ENCODE data around the gene ERVV-1.
"Not testable (repeated sequence)": the region's sequence is repeated elsewhere in the genome, so short reads cannot be mapped to it uniquely, and the experiment has no call there.

Gene ERVV-1

GRCh38 chr19:53013621-53014020, at the start of gene ERVV-1:
ERVV-1 (plus strand) TSS chr19:53013921; CDS start chr19:53014091, 170 bp downstream.
- DNase-seq: no peak

GRCh38 chr19:52967772-52968171, 45.9 kb upstream of the ERVV-1 start:
- DNase-seq: no peak

- no peak for DNase-seq
Measured at GRCh38 chr19:52981329-52981728, 32.4 kb upstream of the ERVV-1 start.

GRCh38 chr19:52983167-52983566, 30.6 kb upstream of the ERVV-1 start:
- not testable (repeated sequence) for DNase-seq

- no peak for DNase-seq
Measured at GRCh38 chr19:52987221-52987620, 26.5 kb upstream of the ERVV-1 start.

- no peak for DNase-seq
Measured at GRCh38 chr19:52988506-52988905, 25.2 kb upstream of the ERVV-1 start.

GRCh38 chr19:52990759-52991418, 22.8 kb upstream of the ERVV-1 start:
- DNase-seq: no peak

- DNase-seq: no peak
Measured at GRCh38 chr19:52991484-52991883, 22.2 kb upstream of the ERVV-1 start.

- DNase-seq: no peak
Measured at GRCh38 chr19:52992109-52993004, 21.4 kb upstream of the ERVV-1 start.

GRCh38 chr19:52993342-52994178, 20.2 kb upstream of the ERVV-1 start:
- peak; percentile 68 for DNase-seq

GRCh38 chr19:52995711-52996110, 18.0 kb upstream of the ERVV-1 start:
- no peak for DNase-seq

GRCh38 chr19:52997975-52998374, 15.7 kb upstream of the ERVV-1 start:
- DNase-seq: no peak

GRCh38 chr19:53002479-53002878, 11.2 kb upstream of the ERVV-1 start:
- DNase-seq: no peak

- DNase-seq: no peak
Measured at GRCh38 chr19:53004242-53004641, 9.5 kb upstream of the ERVV-1 start.

GRCh38 chr19:53007200-53007599, 6.5 kb upstream of the ERVV-1 start:
- no peak for DNase-seq

GRCh38 chr19:53007606-53008005, 6.1 kb upstream of the ERVV-1 start:
- DNase-seq: no peak

- DNase-seq: no peak
Measured at GRCh38 chr19:53008061-53008778, 5.5 kb upstream of the ERVV-1 start.

GRCh38 chr19:53010494-53010893, 3.2 kb upstream of the ERVV-1 start:
- DNase-seq: no peak

GRCh38 chr19:53012006-53012405, 1.7 kb upstream of the ERVV-1 start:
- no peak for DNase-seq

GRCh38 chr19:53015159-53015558, 1.4 kb downstream of the ERVV-1 start:
- no peak for DNase-seq

- no peak for DNase-seq
Measured at GRCh38 chr19:53015730-53016129, 2.0 kb downstream of the ERVV-1 start.

GRCh38 chr19:53019684-53020083, 6.0 kb downstream of the ERVV-1 start:
- no peak for DNase-seq

GRCh38 chr19:53028306-53028705, 14.6 kb downstream of the ERVV-1 start:
- not testable (repeated sequence) for DNase-seq
